ENCODE measurements around the gene GRIK3.

GRIK3 gene

GRCh38 chr1:36843027-36843426 is 191.3 kb downstream of the GRIK3 start:
- in situ Hi-C loops (cut with HindIII; ENCODE audit: low sequenced_read_pairs), result no loop called here
- no peak overlapping the region for H3K4me3 ChIP-seq (ENCODE audit: low read depth, low read length)
- no peak for DNase-seq (ENCODE audit: low read depth, low spot score)
- TF ChIP-seq, protein P1, sequence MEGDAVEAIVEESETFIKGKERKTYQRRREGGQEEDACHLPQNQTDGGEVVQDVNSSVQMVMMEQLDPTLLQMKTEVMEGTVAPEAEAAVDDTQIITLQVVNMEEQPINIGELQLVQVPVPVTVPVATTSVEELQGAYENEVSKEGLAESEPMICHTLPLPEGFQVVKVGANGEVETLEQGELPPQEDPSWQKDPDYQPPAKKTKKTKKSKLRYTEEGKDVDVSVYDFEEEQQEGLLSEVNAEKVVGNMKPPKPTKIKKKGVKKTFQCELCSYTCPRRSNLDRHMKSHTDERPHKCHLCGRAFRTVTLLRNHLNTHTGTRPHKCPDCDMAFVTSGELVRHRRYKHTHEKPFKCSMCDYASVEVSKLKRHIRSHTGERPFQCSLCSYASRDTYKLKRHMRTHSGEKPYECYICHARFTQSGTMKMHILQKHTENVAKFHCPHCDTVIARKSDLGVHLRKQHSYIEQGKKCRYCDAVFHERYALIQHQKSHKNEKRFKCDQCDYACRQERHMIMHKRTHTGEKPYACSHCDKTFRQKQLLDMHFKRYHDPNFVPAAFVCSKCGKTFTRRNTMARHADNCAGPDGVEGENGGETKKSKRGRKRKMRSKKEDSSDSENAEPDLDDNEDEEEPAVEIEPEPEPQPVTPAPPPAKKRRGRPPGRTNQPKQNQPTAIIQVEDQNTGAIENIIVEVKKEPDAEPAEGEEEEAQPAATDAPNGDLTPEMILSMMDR (IDR thresholded peaks at IDR 0.05; ENCODE audit: low read depth, low read length), result no peak

GRCh38 chr1:36842448-36842847 is 191.9 kb downstream of the GRIK3 start:
- no peak overlapping the region for H3K4me3 ChIP-seq (ENCODE audit: low read depth, low read length)
- TF ChIP-seq, protein P1 (IDR thresholded peaks at IDR 0.05; ENCODE audit: low read depth, low read length), result no peak
- in situ Hi-C loops (cut with HindIII; ENCODE audit: low sequenced_read_pairs), result no loop called here
- no peak for DNase-seq (ENCODE audit: low read depth, low spot score)

DNA sequence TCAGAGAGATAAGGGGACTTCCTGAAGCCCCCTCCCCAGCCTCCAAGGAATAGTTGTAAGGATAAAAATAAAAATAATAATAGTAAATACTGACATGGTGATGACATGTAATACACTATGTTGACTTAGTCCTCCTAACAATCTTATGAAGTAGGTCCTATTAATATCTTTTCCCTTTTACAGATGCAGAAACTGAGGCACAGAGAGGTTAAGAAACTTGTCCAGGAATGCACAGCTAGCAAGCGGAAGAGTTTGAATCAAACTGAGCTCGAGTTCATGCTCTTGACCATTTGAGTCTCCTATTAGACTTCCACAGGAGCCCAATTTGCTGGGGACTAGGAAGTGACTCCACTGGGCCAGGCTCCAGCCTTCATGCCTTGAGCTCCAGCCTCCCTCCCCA is 194.8 kb downstream of the GRIK3 start:
- no peak for DNase-seq (ENCODE audit: low read depth, low spot score)
- TF ChIP-seq, protein P1 (IDR thresholded peaks at IDR 0.05; ENCODE audit: low read depth, low read length), result no peak
- in situ Hi-C loops (cut with HindIII; ENCODE audit: low sequenced_read_pairs), result no loop called here
- H3K4me3 ChIP-seq (ENCODE audit: low read depth, low read length), result no peak overlapping the region

DNA sequence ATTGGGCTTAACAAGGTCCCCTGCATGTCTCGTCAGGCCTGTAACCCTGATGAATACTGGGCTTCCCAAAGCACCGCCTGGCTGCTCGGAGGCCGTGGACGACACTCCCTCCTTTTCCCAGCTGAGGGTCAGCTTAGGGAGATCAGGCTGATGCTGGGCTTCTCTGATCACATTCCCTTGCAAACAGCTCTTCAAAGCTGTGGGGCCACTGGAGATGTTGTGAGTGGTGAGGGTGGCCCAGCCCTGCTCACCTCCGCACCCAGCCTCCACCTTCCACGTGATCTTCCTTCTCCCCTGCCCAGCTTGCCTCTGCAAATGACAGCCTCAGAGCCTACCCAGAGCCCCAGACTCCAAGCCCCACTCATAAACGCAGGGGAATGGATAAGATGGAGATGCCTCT is 195.4 kb downstream of the GRIK3 start:
- in situ Hi-C loops (cut with HindIII; ENCODE audit: low sequenced_read_pairs), result no loop called here
- DNase-seq (ENCODE audit: low read depth, low spot score), result no peak
- TF ChIP-seq, protein P1 (IDR thresholded peaks at IDR 0.05; ENCODE audit: low read depth, low read length), result no peak
- H3K4me3 ChIP-seq (ENCODE audit: low read depth, low read length), result no peak overlapping the region

- no peak for DNase-seq (ENCODE audit: low read depth, low spot score)
- H3K4me3 ChIP-seq (ENCODE audit: low read depth, low read length), result no peak overlapping the region
- in situ Hi-C loops (cut with HindIII; ENCODE audit: low sequenced_read_pairs), result no loop called here
- TF ChIP-seq, protein P1 (IDR thresholded peaks at IDR 0.05; ENCODE audit: low read depth, low read length), result no peak
Observed at GRCh38 chr1:36836916-36837315, 197.4 kb downstream of the GRIK3 start.

DNA sequence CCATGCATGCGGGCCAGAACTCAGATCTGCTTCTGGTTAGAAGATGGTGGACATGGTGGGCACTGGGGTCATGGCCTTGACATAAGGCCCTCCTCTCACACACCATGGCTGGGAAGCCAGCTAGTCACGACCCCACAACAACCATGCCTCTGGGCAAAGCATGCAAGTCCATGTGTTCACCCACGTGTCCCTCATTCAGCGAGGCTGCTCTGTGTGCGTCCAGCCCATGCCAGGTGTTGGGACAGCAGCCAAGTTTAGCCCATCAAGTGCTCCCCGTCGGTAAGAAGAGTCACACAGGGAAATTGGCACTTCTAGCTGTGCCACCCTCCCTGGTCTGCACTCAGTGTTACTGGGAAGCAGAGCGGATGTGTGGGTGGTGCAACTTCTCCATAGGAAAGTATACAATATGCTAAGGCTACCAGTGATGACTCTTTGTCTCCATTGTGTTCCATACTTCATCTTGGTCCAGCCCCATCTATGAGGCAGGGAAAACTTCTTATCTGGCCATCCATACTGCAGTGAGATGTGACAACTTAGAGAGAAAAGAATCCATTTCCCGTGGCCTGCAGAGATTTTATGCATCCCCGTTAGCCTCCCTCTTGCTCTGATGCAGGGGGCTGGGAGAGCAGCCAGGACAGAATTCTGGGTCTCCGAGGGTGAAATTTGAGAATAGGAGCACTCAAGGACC is 198.0 kb downstream of the GRIK3 start:
- no peak for DNase-seq (ENCODE audit: low read depth, low spot score)
- TF ChIP-seq, protein P1 (IDR thresholded peaks at IDR 0.05; ENCODE audit: low read depth, low read length), result no peak
- in situ Hi-C loops (cut with HindIII; ENCODE audit: low sequenced_read_pairs), result no loop called here
- no peak overlapping the region for H3K4me3 ChIP-seq (ENCODE audit: low read depth, low read length)
